ENCODE data around the gene CTR9.
"Not testable (repeated sequence)": the region's sequence is repeated elsewhere in the genome, so short reads cannot be mapped to it uniquely, and the experiment has no call there.

CTR9 gene

GRCh38 chr11:10813945-10814344 lies 62.9 kb downstream of the CTR9 start:
- DNase-seq (ENCODE audit: low read depth in 2 of 3, low spot score in 2 of 3): no peak

GRCh38 chr11:10818594-10818993 lies 67.5 kb downstream of the CTR9 start:
- DNase-seq (ENCODE audit: low read depth in 2 of 3, low spot score in 2 of 3): no peak

GRCh38 chr11:10822491-10822890 lies 71.4 kb downstream of the CTR9 start:
- not testable (repeated sequence) for DNase-seq (ENCODE audit: low read depth in 2 of 3, low spot score in 2 of 3)

GRCh38 chr11:10823152-10823579 lies 72.1 kb downstream of the CTR9 start:
- DNase-seq (ENCODE audit: low read depth in 2 of 3, low spot score in 2 of 3): no peak

- DNase-seq (ENCODE audit: low read depth in 2 of 3, low spot score in 2 of 3): no peak
Measured at GRCh38 chr11:10824888-10825287, 73.8 kb downstream of the CTR9 start.

- no peak for DNase-seq (ENCODE audit: low read depth in 2 of 3, low spot score in 2 of 3)
Measured at GRCh38 chr11:10828402-10828801, 77.4 kb downstream of the CTR9 start.

- DNase-seq (ENCODE audit: low read depth in 2 of 3, low spot score in 2 of 3): no peak
Measured at GRCh38 chr11:10829139-10829538, 78.1 kb downstream of the CTR9 start.
